GM19099 (cell line): ENCODE measurements around the gene CCDC78.

Experiments used
- POLR2A ChIP-seq: IDR thresholded peaks from 3 replicates; pipeline ENCODE4 v1.6.1; 2011; ENCODE audit warnings: low read depth; ENCODE audit not compliant: insufficient read length; ENCODE audit errors: extremely low read depth

CCDC78 gene

GRCh38 chr16:747978-748746, 21.9 kb upstream of the CCDC78 start:
- TF ChIP-seq POLR2A, result no peak

- no peak for TF ChIP-seq POLR2A
Measured at GRCh38 chr16:746637-747036, 20.4 kb upstream of the CCDC78 start.

GRCh38 chr16:745739-746138, 19.5 kb upstream of the CCDC78 start:
- TF ChIP-seq POLR2A, result no peak

GRCh38 chr16:743794-744500, 17.7 kb upstream of the CCDC78 start:
- no peak for TF ChIP-seq POLR2A

- TF ChIP-seq POLR2A, result no peak
Measured at GRCh38 chr16:741986-742629, 15.9 kb upstream of the CCDC78 start.

DNA sequence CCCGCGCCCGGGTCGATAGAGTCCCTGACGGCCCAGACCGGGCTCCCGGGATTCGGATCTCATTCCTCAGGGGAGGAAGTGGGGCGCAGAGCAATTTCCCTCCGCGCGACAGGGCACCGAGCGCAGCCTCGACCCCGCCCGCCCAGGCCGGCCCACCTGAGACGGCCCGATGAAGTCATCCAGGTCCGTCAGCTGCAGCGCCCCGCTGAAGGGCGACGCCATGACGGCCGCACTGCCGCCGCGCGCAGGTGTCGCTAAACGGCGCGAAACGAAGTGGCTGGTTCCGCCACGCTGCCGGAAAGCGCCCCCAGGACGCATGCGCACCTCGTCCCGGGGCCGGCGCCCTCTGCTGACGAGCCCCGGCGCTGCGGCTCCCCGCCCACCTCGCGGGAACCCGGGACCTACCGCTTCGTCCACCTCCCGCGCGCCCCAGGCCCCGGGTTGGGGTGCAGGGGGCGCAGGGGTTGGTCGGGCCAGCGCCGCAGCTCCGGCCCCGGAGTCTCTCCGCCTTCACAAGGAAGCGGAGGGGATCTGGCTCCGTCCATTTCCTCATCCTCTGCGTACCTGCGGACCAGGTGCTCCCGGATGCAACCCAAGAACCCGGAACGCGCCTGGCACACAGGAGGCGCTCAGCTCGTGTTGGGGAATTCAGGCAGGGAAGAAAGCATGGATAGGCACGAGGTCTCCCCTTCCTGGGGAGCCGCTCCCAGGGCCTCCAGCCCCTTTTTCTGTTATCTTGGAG, 14.7 kb upstream of the CCDC78 start, which contains the start of gene CIAO3:
Gene CIAO3 (minus strand): TSS at position 234 of the 742 bp plus-strand sequence. CDS start 12 bp downstream, at position 222.
- peak; percentile 78 for TF ChIP-seq POLR2A

- TF ChIP-seq POLR2A, result no peak
Measured at GRCh38 chr16:740459-740763, 14.2 kb upstream of the CCDC78 start.

DNA sequence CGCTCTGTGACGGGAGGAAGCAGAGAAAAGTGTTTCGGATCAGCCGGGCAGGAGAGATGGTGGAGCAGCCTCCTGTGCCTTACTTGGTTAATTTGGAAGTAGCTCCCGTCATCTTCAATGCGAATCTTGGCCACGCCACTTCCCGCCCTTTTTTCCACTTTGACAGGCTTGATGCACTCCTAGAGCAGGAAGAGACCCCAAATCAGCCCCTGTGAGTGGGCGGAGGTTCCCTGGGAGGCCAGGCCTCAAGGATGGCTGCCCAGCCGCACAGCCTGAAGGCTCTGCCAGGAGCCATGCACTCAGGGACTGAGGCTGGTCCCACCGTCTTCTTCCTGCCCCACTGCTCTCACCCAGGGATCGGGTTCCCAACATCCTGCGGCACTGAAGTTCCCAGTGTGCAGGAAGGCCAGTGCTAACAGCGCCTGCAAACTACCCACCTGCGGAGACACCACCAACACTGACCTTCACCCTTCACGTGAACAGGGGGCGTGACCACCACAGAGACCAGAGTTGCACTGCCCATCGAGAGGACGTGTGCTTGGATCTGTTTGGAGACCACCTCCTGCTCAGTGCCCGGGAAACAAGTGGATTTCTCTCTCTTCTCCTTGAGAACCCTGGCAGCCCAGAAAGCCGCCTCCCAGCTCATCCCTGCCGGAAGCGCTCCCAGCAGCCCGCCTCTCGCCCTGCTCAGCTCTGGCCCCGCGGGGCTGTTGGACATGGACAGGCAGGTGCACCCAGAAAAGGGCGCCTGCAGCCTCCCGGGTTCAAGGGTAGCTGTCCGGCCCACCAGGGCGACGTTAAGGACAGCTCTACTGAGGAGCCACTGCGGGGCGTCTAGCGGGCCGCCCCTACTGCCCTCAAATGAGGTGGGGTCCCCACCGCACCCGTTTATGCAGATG, 13.6 kb upstream of the CCDC78 start:
- TF ChIP-seq POLR2A, result no peak

DNA sequence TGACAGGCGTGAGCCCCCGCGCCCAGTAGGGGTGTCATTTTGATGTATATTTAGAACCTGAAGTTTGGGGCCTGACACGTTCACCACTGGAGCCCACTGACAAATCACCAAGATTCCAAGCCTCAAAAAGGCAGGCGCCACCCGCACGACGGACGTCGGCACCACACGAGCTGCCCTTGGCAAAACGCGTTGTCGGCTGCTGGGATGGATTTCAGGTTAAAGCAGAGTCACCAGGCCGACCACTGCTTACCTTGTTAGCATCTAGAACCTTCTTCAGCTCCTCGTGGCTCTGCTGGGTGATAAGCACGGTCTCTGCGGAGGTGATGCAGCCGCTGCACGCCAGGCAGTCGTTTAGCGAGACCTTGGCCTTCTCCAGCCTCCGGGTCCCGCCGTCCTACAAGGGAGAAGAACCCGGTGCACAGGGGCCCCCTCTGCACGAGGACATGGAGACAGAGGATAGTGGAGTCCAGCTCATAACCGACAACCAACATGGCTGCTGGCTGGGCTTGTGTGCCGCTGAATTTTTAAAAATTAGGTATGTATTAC, 10.8 kb upstream of the CCDC78 start:
- no peak for TF ChIP-seq POLR2A

- TF ChIP-seq POLR2A, result no peak
Measured at GRCh38 chr16:735982-736453, 9.8 kb upstream of the CCDC78 start.

- TF ChIP-seq POLR2A, result no peak
Measured at GRCh38 chr16:734981-735881, 9.0 kb upstream of the CCDC78 start.

DNA sequence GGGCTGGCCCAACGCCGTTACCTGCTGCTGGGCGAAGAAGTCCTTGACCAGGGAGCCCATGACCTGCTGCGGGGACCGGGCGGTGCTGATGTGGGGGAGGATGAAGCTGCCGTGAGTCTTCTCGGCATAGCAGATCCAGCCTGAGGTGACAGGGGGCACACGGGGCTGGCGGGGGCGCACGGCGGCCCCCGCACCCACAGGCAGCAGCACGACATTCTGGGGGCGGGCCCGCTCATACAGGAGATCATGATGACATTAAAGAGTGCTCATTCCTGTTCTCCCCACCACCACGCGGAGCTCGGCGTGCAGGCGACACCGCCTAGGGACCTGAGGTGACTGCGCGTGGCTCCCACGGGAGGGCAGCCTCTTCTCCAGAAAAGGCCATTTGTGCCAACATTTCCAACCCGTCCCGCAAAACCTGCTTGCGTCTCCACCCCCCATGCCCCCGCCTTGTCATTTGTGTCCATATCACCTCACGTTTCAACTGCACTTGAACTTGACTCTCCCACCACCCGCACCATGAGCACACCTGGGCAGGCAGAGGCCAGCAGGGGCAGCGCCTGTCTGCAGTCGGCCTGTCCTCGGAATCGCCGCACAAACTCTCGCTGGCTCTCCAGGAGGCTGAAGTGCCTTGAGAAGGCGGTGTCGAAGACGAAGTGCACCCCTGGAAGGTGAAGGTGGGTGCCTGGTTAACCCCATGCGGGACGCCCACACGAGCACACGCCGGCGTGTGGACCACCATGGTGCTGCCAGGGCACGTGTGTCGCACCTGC, 8.2 kb upstream of the CCDC78 start:
- TF ChIP-seq POLR2A, result no peak
